Raji (cell line): ENCODE results near the gene PPP2R3A.

Experiments used
- POLR2A ChIP-seq: IDR thresholded peaks from 2 replicates; pipeline ENCODE4 v1.6.1; 2011; ENCODE audit warnings: low read depth, low read length, control low read depth; ENCODE audit not compliant: insufficient read depth

PPP2R3A gene

DNA sequence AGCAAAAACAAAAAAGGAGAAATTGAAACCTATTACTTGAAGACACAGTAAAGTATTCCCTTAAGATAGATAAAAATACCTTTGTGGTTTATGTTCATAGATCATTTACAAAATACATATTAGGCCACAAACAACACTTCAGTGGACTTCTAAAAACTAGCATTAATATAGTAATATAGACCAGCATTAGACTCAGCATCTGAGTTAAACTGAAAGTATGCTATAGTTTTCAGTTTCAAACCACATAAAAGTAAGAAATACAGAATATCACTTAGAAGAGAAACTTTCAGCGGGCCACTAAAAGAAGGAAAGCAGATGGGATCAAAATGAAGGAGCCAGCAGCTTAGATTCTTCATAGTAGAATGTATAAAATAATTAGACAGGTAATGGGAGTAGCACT, 144.0 kb downstream of the PPP2R3A start:
- no peak for TF ChIP-seq POLR2A

DNA sequence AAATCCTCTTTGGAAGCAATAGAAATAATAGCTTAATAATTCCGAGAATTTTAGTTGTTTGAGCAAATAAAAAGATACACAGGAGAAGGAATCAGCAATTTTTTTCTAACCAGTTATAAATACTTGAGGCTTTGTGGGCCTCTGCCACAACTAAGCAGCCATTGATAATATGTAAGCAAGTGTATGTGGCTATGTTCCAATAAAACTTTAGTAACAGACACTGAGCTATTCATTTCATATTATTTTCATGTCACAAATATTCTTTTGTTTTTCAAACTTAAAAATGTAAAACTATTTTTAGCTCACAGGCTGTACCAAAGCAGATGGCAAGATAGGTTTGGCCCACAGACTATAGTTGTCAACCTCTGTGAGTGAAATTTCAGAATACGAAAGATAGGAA, 145.0 kb downstream of the PPP2R3A start:
- no peak for TF ChIP-seq POLR2A

- no peak for TF ChIP-seq POLR2A
Measured at GRCh38 chr3:136114421-136114820, 148.9 kb downstream of the PPP2R3A start.

DNA sequence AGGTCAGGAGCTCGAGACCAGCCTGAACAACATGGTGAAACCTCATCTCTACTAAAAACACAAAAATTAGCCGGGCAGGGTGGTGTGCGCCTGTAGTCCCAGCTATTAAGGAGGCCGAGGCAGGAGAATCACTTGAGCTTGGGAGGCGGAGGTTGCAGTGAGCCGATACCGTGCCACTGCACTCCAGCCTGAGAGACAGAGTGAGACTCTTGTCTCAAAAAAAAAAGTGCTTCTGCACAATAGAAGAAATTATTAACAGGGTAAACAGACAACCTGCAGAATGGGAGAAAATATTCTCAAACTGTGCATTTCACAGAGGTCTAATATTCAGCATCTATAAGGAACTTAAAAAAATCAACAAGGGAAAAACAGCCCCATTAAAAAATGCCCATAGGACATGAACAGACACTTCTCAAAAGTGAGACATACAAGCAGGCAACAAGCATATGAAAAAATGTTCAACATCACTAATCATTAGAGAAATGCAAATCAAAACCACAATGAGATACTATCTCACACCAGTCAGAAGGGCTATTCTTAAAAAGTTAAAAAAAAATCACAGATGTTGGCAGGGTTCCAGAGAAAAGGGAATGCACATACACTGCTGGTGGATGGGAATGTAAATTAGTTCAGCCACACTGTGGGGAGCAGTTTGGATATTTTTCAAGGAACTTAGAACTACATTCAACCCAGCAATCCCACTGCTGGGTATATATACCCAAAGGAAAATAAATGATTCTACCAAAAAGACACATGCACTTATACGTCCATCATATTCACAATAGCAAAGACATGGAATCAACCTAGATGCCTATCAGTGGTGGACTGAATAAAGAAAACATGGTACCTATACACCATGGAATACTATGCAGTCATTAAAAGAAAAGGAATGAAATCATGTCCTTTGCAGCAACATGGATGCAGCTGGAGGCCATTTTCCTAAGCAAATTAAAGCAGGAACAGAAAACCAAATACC, 155.1 kb downstream of the PPP2R3A start:
- no peak for TF ChIP-seq POLR2A

GRCh38 chr3:136122006-136122405, 156.5 kb downstream of the PPP2R3A start:
- TF ChIP-seq POLR2A, result no peak

DNA sequence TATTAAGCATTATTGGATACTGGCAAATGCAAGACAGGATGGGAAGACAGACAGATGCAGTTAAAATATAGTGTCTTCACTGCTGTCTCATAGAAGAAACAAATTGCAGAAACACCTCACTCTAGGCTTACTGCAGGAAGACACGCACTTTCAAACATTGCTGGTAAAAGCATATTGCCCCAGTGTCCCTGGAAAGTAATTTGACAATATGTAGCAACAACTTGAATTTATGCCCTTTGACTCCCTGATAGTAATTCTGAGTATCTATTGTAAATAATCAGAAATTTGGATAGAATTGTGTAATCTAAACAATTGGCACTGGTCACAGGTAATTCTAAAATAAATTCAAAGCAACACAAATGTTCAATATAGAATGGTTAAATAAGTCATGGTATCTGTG, 168.6 kb downstream of the PPP2R3A start:
- TF ChIP-seq POLR2A, result no peak

- no peak for TF ChIP-seq POLR2A
Measured at GRCh38 chr3:136135039-136135802, 169.7 kb downstream of the PPP2R3A start.

DNA sequence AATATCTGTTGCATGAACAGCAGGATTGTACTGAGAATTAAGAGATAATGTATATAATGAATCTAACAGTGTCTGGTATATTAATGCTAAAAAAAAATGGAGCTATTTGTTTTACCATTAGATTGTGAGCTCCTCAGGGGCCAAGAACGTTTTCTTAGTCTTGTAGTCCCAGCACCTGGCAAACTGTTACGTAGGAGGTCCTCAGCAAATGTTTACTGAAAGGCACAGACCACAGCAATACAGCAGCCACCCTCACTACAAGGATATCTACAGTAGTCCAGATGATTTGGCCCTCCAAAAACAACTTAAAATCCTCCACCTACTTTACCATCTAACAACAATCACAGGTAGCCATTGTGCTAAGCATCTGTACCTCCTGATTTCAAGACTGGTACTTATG, 170.9 kb downstream of the PPP2R3A start:
- no peak for TF ChIP-seq POLR2A

DNA sequence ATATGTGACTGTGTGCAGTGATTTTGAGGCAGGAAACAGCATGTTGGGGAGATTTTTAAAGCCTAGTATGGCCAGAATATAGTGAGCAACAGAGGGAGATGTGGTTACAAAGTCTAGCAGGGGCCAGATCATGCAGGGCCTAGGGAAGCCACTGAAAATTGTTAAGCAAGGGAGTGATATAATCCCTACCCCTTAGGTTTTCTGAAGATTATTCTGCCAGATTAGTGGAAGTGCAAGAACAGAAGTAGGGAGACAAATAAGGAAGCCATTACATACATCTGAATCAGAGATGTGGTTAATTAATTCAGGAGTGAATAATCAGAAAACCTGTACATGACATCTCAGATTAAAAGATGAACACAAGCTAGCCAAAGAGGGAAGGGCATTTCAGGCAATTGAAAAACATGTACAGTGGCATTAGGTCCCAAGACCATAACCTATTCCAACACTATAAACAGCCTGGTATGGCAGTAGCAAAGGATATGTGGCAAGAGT, 175.8 kb downstream of the PPP2R3A start:
- TF ChIP-seq POLR2A, result no peak

GRCh38 chr3:136141891-136142290, 176.4 kb downstream of the PPP2R3A start:
- TF ChIP-seq POLR2A, result no peak

DNA sequence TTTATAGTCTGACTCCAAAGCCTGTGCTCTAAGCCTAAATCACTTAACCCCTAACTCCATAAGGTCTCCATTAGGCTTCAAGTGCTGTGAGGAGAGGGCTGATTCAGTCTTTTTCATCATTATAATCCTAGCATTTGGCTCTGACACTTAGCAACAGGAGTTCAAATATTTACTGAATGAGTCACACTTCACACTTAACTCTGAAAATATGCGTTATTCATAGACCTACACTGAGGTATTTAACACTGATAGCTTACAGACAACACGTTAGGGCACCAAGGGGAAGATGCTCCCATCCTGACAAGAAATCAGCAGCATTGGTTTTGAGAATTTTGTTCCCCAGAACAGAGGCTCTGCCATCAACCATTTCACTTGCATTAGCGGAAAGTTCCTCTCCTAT, 177.1 kb downstream of the PPP2R3A start:
- TF ChIP-seq POLR2A, result no peak

DNA sequence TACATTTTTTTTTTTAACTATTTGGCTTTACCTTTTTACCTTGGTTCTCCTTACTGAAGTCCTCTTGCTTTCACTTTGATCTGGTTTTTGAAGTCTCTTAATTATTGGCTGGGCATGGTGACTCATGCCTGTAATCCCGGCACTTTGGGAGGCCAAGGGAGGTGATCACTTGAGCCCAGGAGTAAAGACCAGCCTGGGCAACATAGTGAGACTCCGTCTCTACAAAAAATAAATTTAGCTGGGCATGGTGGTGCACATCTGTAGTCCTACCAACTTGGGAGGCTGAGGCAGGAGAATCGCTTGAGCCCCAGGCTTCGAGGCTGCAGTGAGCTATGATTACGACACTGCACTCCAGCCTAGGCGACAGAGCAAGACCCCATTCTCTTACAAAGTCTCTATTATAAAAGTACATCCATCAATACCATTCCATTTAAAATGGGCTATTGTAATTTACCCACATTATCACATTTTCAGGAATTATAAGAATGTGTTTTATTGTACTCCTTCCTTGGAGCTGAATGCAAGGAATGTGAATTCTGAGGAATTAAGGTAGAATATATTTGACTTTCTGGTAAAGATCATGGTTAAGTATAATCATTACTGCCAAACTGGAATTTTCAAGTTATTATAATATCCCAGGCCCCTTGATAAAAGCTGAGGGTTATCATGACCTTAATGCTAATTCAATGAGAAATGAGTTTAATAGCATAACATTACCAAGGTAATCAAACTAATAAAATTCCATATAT, 181.6 kb downstream of the PPP2R3A start:
- no peak for TF ChIP-seq POLR2A

- TF ChIP-seq POLR2A, result no peak
Measured at GRCh38 chr3:136149667-136150066, 184.1 kb downstream of the PPP2R3A start.

DNA sequence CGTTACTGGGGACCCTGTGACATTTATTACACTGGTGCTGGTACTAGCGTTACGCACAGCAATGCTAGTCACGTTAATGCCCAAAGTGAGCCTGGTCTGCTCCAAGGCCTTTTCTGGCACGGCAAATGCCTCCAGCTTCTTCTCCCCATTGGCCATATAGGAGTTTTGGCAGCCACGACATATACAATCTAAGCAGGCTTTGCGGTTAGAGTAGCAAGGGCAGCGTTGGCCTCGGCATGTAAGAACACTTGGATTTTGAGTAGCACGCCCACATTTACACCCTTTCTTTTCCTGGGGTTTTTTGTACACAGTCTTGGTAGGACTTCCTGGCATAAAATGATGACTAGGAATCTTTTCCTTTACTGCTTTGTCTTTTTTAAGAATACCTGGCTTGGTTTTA, 185.7 kb downstream of the PPP2R3A start:
- TF ChIP-seq POLR2A, result no peak

GRCh38 chr3:136152176-136152843, 186.8 kb downstream of the PPP2R3A start:
- TF ChIP-seq POLR2A, result no peak

DNA sequence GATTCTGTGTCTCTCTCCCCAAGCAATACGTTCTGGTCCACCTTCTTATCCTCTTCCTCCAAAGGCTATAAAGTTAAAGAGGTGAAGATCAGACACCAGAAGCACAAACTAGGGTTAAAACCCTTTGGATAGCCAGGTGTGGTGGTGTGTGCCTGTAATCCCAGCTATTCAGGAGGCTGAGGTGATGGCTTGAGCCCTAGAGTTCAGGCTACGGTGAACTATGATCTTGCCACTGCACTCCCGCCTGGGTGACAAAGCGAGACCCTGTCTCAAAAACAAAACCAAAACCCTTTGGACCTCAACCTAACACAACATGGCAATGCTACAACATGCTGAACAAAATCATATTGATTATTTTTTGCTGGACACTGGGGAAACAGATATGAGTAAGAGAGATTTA, 187.4 kb downstream of the PPP2R3A start:
- no peak for TF ChIP-seq POLR2A
